OCI-LY1 (cell line): ENCODE measurements around the gene COMMD10.

Experiments used
- EZH2 ChIP-seq: fragments of 200-600 bp; sonication (generic), shearing (Covaris generic); IDR thresholded peaks from 2 replicates; pipeline ENCODE4 v1.8.0; 2017; ENCODE audit warnings: borderline replicate concordance, mixed run types, mild to moderate bottlenecking, antibody characterized with exemption, low read length, moderate library complexity, mixed read lengths
- TF ChIP-seq, protein P1 (sequence below): fragments of 200-600 bp; sonication (generic), shearing (Covaris generic); IDR thresholded peaks from 2 replicates; pipeline ENCODE4 v1.5.1; 2017; ENCODE audit warnings: mild to moderate bottlenecking, antibody characterized with exemption, low read length, moderate library complexity, mixed read lengths

DNA sequence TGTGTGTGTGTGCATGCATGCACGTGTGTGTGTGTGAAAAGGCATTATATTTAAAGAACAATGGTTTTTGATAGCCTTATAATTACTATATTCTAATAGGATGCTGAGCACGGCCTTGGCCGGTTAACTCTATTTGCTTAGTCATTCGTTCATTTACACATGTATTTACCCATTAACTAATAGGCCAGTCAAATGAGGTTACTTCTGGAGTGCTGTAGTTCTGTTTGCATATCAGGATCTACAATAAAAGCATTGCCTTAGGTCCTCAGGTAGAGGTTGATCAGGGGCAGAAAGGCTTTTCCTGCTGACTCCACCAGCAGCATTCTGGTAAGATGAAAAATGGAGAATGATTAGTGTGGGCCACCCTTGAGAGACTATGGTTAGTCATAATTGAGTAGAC is 219.0 kb downstream of the COMMD10 start:
- TF ChIP-seq, protein P1, sequence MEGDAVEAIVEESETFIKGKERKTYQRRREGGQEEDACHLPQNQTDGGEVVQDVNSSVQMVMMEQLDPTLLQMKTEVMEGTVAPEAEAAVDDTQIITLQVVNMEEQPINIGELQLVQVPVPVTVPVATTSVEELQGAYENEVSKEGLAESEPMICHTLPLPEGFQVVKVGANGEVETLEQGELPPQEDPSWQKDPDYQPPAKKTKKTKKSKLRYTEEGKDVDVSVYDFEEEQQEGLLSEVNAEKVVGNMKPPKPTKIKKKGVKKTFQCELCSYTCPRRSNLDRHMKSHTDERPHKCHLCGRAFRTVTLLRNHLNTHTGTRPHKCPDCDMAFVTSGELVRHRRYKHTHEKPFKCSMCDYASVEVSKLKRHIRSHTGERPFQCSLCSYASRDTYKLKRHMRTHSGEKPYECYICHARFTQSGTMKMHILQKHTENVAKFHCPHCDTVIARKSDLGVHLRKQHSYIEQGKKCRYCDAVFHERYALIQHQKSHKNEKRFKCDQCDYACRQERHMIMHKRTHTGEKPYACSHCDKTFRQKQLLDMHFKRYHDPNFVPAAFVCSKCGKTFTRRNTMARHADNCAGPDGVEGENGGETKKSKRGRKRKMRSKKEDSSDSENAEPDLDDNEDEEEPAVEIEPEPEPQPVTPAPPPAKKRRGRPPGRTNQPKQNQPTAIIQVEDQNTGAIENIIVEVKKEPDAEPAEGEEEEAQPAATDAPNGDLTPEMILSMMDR = no peak
- no peak for TF ChIP-seq EZH2
